ENCODE measurements around the gene RPS27. TPM values are rescaled to one million over a fixed set of nuclear protein-coding genes. Genes with fewer than 3 reads are reported as not detected.
"Not testable (repeated sequence)": the region's sequence is repeated elsewhere in the genome, so short reads cannot be mapped to it uniquely, and the experiment has no call there.

Gene RPS27
- polyA plus RNA-seq, 4 donors = 2,736 to 3,137 (median 2,908) TPM

- DNase-seq (ENCODE audit: low read depth in 4 of 4, low spot score in 3 of 4) = no peak
Observed at GRCh38 chr1:153960206-153960605, 30.4 kb upstream of the RPS27 start.

DNA sequence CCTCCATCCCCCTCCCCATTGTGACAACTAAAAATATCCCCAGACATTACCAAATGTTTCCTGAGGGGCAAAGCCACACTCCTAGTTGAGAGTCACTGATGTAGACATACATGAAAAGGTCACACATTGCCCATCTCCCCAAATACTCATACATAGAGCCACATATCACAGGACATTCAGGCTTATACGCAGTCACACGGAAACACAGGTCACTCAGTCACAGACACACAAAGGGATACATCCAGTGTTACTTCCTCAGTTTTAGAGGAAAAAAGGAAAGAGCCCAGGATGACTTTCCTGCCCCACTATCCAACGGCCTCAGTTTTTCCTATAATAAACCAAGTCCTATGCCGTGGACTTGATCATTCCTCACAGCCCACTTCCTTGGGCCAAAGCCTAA lies 29.1 kb upstream of the RPS27 start:
- no peak for DNase-seq (ENCODE audit: low read depth in 4 of 4, low spot score in 3 of 4)

DNA sequence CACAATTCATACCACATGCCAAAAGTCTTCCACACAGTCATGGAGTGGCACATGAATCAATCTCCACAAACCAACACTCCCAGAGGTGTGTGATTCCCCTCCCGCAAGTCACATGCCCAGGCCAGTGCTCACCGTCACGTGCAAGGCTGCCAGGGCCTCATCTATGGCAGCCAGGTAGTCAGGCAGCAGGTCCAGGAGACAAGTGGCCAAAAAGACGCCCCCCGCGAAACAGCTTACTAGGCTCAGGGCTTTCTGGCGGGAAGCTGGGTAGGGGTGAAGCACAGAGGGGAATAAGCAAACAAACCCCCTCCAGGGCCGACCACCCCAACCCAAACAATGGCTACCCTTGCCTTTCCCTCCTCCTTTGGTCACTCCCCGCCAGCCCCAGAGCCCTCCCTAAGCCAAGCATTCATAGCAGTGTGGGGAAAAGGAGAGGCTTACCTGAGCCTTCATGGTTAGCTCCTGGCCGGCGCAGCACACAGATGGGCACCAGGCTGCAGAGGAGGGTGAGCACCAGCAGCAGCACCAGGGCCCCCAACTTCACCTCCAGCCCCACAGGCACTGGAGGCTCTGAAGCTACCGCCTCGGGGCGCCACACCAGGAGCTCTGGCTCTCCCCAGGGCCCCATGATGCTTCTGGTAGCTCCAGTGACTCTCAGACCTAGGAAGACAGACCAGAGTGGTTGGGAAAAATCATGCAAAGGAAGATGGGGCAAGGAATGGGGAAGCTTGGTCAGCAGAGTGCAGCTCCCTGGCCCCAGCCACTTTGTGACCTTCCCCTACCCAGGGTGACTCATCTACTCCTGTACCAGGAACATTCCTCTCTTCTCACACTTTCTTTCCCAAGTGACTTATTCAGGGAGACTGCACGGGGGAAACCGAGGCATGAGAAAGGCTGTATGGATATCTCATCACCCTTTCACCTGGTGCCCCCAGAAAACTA lies 28.2 kb upstream of the RPS27 start:
- DNase-seq (ENCODE audit: low read depth in 4 of 4, low spot score in 3 of 4) = no peak

- peak; percentile 97 to 98 (median 97) for DNase-seq (ENCODE audit: low read depth in 4 of 4, low spot score in 3 of 4)
Observed at GRCh38 chr1:153963030-153963849, 27.3 kb upstream of the RPS27 start, which contains the start of gene SLC39A1. TSS of gene SLC39A1 (minus strand) at chr1:153963537. CDS start at chr1:153962715, 822 bp downstream.

GRCh38 chr1:153963850-153964331 lies 26.7 kb upstream of the RPS27 start:
- no peak for DNase-seq (ENCODE audit: low read depth in 4 of 4, low spot score in 3 of 4)

DNA sequence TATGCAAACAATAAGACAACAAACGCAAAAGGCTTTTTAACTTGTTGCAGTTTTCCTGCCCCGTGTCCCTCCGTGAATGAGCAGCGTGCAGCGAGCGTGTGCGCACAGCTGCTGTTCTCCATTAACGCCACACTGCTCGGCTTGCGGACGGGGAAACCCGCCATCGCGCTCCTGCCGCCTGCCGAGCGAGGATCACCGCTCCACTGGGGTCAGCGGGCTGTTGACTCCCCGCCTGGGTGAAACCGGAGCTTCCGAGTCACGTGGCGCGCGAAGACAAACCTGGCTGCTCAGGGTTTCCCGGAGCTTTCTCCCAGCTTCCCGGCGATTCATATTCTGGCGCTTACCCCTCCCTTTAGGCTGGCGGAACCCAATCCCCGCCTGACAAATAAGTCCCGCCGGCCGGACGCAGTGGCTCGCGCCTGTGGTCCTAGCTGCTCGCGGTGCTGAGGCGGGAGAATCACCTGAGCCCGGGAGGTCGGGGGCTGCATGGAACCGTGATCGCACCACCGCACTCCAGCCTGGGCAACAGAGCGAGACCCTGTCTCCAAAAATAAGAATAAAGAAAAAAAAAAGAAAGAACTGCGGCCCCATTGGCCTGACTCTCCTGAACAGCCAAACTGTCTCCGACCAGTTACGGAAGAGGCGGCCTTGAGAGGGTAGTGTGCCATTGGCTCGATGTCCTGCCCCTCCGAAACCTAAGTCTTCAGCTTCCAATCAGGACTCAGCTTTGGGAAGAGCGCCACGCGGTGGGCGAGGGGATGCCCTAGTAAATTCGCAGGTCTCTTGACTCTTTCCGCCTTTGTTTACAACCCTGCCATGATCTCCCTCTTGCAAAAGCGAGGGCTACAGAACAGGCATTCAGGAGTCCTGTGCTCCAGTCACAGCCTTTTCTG lies 23.2 kb upstream of the RPS27 start, which contains the start of gene CREB3L4:
Gene CREB3L4, plus strand, starts transcription at position 796 of the 893 bp plus-strand sequence. CDS start 624 bp downstream, outside the sequence.
- peak; percentile 92 to 97 (median 93) for DNase-seq (ENCODE audit: low read depth in 4 of 4, low spot score in 3 of 4)

DNA sequence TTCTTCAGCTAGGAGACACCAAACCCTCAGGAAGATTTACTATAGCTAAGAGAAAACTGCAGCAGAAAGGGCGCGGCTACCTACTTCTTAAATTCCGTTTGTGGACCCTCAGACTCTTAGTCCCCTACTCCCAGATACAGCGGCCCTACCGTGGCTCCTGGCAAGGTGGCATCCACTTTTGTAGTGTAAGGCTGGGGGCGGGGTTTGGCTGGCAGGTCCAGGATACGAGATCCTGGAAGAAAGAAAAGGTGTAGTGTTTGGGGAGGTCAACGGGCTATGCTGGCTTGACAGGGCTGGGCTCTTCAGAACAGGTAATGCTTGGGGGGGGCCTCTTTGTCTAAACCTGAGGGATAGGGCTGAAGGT lies 22.6 kb upstream of the RPS27 start:
- no peak for DNase-seq (ENCODE audit: low read depth in 4 of 4, low spot score in 3 of 4)

- DNase-seq (ENCODE audit: low read depth in 4 of 4, low spot score in 3 of 4) = no peak
Observed at GRCh38 chr1:153968408-153968807, 22.2 kb upstream of the RPS27 start.

DNA sequence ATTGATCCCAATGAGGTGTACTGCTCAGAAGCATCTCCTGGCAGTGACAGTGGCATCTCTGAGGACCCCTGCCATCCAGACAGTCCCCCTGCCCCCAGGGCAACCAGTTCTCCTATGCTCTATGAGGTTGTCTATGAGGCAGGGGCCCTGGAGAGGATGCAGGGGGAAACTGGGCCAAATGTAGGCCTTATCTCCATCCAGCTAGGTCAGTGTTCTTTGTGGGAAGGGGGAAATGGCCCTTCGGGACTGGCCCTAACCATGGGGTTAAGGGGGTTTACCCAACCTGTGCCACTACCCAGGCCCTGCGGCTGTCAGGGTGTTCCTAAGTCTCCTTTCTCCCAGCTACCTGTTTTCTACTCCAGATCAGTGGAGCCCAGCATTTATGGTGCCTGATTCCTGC lies 21.6 kb upstream of the RPS27 start:
- DNase-seq (ENCODE audit: low read depth in 4 of 4, low spot score in 3 of 4) = no peak

DNA sequence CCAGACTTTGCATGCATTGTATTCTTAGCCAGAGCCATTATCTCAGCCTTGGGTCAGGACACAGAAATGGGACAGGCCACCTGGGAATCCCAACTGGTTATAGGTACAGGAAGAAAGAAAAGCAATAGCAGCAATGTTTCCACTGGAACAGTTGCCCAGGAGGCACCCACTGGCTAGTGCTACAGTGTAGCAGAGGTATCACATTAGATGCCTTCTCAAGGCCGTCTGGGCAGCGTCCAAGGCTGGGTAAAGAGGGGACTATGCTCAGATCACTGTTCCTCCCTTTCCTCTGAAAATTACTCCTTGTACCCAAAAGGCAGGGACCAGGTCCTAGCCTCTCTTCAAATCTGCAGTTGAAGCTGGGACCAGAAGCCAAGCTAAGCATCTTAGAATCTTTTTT lies 20.2 kb upstream of the RPS27 start:
- no peak for DNase-seq (ENCODE audit: low read depth in 4 of 4, low spot score in 3 of 4)

DNA sequence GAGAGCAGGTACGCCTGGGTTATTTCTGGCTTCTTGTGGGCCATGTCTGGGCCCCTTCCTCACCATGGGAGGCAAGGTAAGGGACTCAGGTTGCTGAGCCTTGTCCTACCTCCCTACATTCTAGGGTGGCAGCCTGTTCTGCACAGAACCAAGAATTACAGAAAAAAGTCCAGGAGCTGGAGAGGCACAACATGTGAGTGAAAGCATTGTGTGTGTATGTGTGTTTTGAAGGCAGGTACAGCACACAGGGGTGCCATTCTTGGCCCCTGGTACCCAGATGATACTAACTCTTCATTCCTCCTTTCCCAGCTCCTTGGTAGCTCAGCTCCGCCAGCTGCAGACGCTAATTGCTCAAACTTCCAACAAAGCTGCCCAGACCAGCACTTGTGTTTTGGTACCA lies 17.5 kb upstream of the RPS27 start:
- no peak for DNase-seq (ENCODE audit: low read depth in 4 of 4, low spot score in 3 of 4)

GRCh38 chr1:153973525-153973924 lies 17.0 kb upstream of the RPS27 start:
- no peak for DNase-seq (ENCODE audit: low read depth in 4 of 4, low spot score in 3 of 4)

- no peak for DNase-seq (ENCODE audit: low read depth in 4 of 4, low spot score in 3 of 4)
Observed at GRCh38 chr1:153976819-153977249, 13.7 kb upstream of the RPS27 start.

- peak in 2 of 4 donors; percentile 61 to 85 for DNase-seq (ENCODE audit: low read depth in 4 of 4, low spot score in 3 of 4)
Observed at GRCh38 chr1:153977250-153978240, 13.0 kb upstream of the RPS27 start, which contains the start of gene JTB. TSS of gene JTB (minus strand) at chr1:153977674. CDS start at chr1:153977252, 422 bp downstream.

DNA sequence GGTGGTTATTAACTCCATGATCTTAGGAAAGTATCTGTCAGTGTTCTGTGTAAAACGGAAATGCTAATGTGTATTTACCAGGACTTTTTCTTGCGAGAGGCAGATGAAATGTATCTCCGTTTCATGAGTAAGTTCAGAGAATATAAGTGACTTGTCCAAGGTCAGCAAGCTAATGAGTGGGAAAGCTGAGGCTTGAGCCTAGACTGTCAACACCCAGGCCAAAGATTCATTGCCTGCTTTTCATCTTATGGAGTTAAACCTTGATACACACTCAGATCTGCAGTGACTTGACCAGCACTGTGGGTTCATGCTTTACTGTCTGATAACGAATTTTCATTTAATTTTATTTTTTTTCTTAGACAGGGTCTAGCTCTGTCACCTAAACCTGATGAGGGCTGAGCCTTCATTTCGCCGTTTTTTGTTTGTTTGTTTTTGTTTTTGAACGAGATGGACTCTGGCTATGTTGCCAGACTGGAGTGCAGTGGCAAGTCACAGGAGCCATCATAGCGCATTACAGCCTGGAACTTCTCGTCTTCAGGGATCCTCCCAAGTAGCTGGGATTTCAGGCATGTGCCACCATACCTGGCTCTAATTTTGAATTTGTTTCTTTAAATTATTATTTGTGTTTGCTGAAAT lies 12.2 kb upstream of the RPS27 start:
- no peak for DNase-seq (ENCODE audit: low read depth in 4 of 4, low spot score in 3 of 4)

DNA sequence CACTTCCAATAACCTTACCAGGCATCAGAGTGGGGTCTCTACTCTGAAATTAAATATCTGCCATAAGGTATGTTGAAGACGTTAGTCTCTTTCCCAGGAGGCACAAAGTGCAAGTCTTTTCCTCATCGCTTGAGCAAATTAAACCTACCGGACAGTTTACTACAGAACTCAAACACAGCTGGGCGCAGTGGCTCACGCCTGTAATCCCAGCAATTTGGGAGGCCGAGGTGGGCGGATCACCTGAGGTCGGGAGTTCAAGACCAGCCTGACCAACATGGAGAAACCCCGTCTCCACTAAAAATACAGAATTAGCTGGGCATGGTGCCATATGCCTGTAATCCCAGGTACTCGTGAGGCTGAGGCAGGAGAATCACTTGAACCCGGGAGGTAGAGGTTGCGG lies 11.5 kb upstream of the RPS27 start:
- not testable (repeated sequence) for DNase-seq (ENCODE audit: low read depth in 4 of 4, low spot score in 3 of 4)

- not testable (repeated sequence) for DNase-seq (ENCODE audit: low read depth in 4 of 4, low spot score in 3 of 4)
Observed at GRCh38 chr1:153981735-153982134, 8.8 kb upstream of the RPS27 start.

All from left renal pelvis (tissue), 4 donors.